Activated T-helper 1 cell treated with anti-CD3 and anti-CD28 coated beads, Interleukin-2, amount 50 U/mL, for 16 hours (primary cell): ENCODE data around the gene PKP3.
"Not testable (repeated sequence)": the region's sequence is repeated elsewhere in the genome, so short reads cannot be mapped to it uniquely, and the experiment has no call there.

Source experiments
- DNase-seq, 2 donors: peaks; one replicate each; pipeline ENCODE4 v3.0.0-alpha.2; 2020; ENCODE audit warnings: low read depth in 1 of 2, low spot score in 1 of 2

The PKP3 gene, protein sequence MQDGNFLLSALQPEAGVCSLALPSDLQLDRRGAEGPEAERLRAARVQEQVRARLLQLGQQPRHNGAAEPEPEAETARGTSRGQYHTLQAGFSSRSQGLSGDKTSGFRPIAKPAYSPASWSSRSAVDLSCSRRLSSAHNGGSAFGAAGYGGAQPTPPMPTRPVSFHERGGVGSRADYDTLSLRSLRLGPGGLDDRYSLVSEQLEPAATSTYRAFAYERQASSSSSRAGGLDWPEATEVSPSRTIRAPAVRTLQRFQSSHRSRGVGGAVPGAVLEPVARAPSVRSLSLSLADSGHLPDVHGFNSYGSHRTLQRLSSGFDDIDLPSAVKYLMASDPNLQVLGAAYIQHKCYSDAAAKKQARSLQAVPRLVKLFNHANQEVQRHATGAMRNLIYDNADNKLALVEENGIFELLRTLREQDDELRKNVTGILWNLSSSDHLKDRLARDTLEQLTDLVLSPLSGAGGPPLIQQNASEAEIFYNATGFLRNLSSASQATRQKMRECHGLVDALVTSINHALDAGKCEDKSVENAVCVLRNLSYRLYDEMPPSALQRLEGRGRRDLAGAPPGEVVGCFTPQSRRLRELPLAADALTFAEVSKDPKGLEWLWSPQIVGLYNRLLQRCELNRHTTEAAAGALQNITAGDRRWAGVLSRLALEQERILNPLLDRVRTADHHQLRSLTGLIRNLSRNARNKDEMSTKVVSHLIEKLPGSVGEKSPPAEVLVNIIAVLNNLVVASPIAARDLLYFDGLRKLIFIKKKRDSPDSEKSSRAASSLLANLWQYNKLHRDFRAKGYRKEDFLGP

GRCh38 chr11:394034-394857 is at the start of gene PKP3:
Gene PKP3 (plus strand): TSS chr11:394209. CDS start chr11:394293, 84 bp downstream.
- no peak for DNase-seq

- DNase-seq, result no peak
These were observed 49.0 kb upstream of the PKP3 start for GRCh38 chr11:344836-345578.

- no peak for DNase-seq
These were observed 47.5 kb upstream of the PKP3 start for GRCh38 chr11:346529-346928.

DNA sequence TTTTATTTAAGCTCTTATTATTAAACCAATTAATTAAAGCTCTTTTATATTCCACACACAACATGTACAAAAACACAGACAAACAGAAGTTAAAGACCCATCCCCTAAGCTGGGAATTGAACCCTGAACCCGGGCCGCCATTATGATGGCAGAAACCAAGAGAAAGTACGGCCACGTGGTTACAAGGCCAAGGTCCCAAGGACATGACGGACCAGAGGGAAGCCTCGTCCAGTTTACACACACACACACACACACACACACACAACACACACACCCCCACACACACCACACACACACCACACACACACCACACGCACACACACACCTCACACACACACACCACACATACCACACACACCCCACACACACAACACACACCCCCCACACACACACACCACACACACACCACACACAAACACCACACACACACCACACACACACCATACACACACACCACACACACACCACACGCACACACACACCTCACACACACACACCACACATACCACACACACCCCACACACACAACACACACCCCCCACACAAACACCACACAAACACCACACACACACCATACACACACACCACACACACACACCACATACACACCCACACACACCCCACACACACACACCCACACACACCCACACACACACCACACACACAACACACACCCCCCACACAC is 44.6 kb upstream of the PKP3 start:
- DNase-seq, result not testable (repeated sequence)

DNA sequence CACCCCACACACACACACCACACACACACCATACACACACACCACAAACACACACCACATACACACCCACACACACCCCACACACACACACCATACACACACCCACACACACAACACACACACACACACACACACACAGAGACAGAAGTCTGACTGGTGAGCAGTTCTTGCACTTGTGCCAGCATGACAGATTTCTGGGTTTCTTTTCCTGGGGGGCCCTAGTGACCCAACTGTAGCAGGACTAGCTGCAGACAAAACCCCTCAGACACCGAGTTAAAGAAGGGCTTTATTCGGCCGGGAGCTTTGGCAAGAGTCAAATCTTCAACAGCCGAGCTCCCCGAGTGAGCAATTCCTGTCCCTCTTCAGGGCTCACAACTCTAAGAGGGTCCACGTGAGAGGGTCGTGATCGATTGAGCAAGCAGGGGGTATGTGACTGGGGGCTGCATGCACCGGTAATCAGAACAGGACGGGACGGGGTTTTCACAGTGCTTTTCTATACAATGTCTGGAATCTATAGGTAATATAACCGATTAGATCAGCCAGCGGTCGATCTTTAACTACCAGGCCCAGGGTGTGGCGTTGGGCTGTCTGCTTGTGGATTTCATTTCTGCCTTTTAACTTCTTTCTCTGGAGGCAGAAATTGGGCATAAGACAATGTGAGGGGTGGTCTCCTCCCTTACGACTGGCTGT is 43.8 kb upstream of the PKP3 start:
- DNase-seq, result not testable (repeated sequence)

GRCh38 chr11:350723-351255 is 43.2 kb upstream of the PKP3 start:
- no peak for DNase-seq

GRCh38 chr11:351411-351810 is 42.6 kb upstream of the PKP3 start:
- no peak for DNase-seq

- no peak for DNase-seq
These were observed 41.5 kb upstream of the PKP3 start for GRCh38 chr11:352456-353031.

GRCh38 chr11:353179-353873 is 40.7 kb upstream of the PKP3 start:
- DNase-seq, result no peak

GRCh38 chr11:355581-356458 is 38.2 kb upstream of the PKP3 start:
- DNase-seq, result peak; percentile 37 to 80

- no peak for DNase-seq
These were observed 37.4 kb upstream of the PKP3 start for GRCh38 chr11:356610-357009.

DNA sequence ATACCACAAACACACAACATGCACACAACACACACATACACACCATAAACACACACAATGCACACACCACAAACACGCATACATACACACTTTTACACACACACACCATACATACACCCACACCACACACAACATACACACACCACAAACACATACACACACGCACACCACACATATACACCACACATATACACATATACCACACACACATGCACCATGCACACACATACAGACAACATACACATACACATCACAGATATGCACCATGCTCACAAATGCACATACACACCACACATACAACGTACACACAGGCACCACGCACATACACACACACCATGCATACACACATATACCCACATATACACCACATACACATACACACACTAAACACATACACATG is 36.4 kb upstream of the PKP3 start:
- DNase-seq, result no peak

- no peak for DNase-seq
These were observed 35.7 kb upstream of the PKP3 start for GRCh38 chr11:358129-358800.

DNA sequence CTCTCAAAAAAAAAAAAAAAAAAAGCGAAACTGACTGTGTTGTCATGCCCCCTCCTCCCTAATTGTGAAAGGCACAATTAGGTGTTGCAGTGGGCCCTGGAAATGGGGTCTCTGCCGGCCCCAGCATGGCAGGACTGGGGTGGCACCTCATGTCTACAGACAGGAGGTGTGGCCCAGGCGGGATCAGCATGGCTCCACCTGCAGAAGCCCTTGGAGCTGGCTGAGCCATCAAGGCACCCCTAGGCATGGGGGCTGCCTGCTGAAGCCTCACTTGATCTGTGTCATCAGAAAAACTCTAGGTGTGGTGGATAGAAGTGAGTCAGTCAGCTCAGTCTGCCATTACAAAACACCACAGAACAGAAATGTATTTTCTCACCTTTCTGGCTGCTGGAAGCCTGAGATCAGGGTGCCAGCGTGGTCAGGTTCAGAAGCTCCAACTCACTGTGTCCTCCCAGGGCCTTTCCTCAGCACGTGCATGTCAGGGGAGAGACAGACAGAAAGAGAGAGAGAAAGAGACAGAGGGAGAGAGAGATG is 34.8 kb upstream of the PKP3 start:
- DNase-seq, result no peak

DNA sequence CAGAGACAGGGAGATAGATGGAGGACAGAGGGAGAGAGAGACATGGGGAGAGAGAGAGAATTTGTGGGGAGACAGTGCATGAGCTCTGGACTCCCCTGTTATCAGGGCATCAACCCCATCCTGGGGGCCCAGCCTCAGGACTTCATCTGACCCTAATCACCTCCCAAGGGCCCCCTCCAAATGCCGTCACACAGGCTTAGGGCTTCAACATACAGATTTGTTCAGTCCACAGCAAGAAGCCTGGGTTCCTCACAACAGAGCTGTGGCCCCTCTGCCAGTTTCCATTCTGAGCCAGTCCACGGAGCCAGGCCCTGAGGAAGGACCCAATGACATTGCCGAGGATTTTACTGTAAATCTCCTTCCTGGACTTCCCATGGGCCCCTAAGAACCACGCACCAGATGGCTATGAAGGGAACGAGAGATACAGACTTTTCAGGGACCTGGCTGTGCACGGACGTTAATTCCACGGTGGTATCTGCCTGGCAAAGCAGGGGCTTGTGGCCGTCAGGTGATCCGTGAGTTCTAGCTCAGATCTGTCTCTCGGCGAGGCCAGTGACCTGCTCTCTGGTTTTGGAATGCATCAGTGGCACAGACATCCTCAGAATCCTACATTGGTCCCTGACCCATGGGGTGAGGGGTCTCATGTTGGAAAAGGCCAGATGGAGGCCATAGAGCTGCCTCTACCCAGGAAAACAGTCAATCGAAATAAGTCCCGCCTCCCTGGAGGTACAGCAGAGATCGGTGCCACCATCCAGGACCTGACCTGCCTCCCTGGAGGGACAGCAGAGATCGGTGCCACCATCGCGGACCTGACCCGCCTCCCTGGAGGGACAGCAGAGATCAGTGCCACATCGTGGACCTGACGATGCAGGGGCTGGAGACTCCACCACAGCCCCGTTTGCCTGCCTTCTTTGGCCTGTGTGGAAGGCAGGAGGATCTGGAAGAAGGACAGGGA is 33.4 kb upstream of the PKP3 start:
- no peak for DNase-seq
